Pancreas (tissue), 10 donors: Measurements from ENCODE around the gene RAPGEF4. TPM values are rescaled to one million over a fixed set of nuclear protein-coding genes. Genes with fewer than 3 reads are reported as not detected.

ENCODE experiments used
- ATAC-seq, 4 donors: fragments of 200-7000 bp; cut with Tn5 transposase; one replicate each; pipeline versions ENCODE4 v1.8.0 to v1.9.1; 2020; ENCODE audit warnings: mild to moderate bottlenecking in 4 of 4, moderate library complexity in 4 of 4
- DNase-seq, 6 donors: peaks; one replicate each; pipeline ENCODE4 v3.0.0-alpha.2; 2020
- FAIRE-seq: peaks from 2 replicates; lab custom pipeline; 2012; peaks lifted over from hg19 to GRCh38; lab: Jason Lieb, UNC
- H3K27ac ChIP-seq, 4 donors: fragments of 200-600 bp; sonication (generic); 1 replicate in 3 of 4; 2 replicates in 1 of 4; pipeline versions ENCODE4 v1.5.0 to v1.8.0; 2020
- H3K27me3 ChIP-seq, 4 donors: fragments of 200-600 bp; one replicate each; pipeline ENCODE4 v1.8.0; 2021
- H3K36me3 ChIP-seq, 3 donors: fragments of 200-600 bp; sonication (generic) in 1 of 3; one replicate each; pipeline versions ENCODE4 v1.5.0 to v1.8.0; 2020 to 2021
- H3K4me1 ChIP-seq, 3 donors: fragments of 200-600 bp; one replicate each; pipeline ENCODE4 v1.8.0; 2021
- H3K4me3 ChIP-seq, 4 donors: fragments of 200-600 bp; sonication (generic) in 2 of 4; one replicate each; pipeline versions ENCODE4 v1.5.0 to v1.8.0; 2020 to 2021
- H3K9me3 ChIP-seq, 4 donors: fragments of 200-600 bp; one replicate each; pipeline ENCODE4 v1.8.0; 2021
- WGBS, 2 donors: extraction: QIAGEN DNeasy Blood & Tissue Kit; methylation state at CpG; one replicate each; pipeline ENCODE4 v1.1.7; 2013; 5-methylcytosine and 5-hydroxymethylcytosine counted together
- intact Hi-C, 3 donors: fragments of 100-400 bp; cut with DNase I; formaldehyde crosslinking; loops; one replicate each; pipeline versions ENCODE4 v1.11.1 to v1.14.2; 2022
- polyA plus RNA-seq, 2 donors: library from polyadenylated mRNA; stranded (reverse); fragments of 200-250 nt; gene quantifications; one replicate each; pipeline ENCODE4 v1.2.3, GENCODE V29; 2013
- total RNA-seq, 6 donors: library from RNA; stranded (reverse); fragmentation: NEBNext Ultra II Directional in 4 of 6; extraction: Animal tissue kit (Norgen Biotek cat#: 25700) in 4 of 6; gene quantifications; one replicate each; pipeline versions ENCODE4 v1.2.1 to v1.2.4, GENCODE V29; 2021 to 2023
- TF ChIP-seq, protein P1 (sequence below), 4 donors: fragments of 200-600 bp; sonication (generic) in 3 of 4; IDR thresholded peaks; one replicate each; pipeline versions ENCODE4 v1.5.0 to v1.8.0; 2021; ENCODE audit warnings: antibody characterized with exemption in 4 of 4
- donor health status: healthy with polysubstance abuse.
- donor health status: DM: no; HTN: no; CAD: no; lungs with moderate emphysema.
- donor health status: DM: no; HTN: no; CAD: no.
- donor health status: control.
- donor health status: control.
- donor health status: Bipolar disorder and iron deficiency.
- donor health status: DM: yes; HTN: yes; CAD: no.
- donor health status: DM: no; HTN: no; CAD: no.
- donor health status: DM: no; HTN: no; CAD: no.
- donor health status: DM: yes; HTN: yes; CAD: no.

The RAPGEF4 gene
- total and polyA plus RNA-seq, 8 donors, result 2.1 to 9.0 (median 5.1) TPM

DNA sequence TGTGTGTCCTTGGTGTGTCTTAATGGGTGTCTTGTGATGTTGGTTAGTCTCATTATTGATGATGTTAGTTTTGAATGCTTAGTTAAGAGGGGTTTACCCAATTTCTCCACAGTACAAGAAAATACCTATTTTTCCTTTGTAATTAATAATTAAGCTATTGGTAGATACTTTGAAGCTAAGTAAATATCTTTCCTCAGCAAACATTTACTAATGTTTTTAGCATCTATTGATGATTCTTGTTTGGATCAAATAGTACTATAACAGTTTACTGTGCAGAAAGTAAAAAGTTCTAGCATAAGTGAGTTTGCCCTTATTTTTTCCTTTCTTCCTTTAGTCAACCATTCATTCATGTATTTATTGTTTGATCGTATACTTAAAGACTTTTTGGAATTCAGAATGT lies 359.1 kb downstream of the RAPGEF4 start:
- 89% methylated on average over 1 of the region's 1 CpG for WGBS, 2 donors
- Histone ChIP-seq H3K9me3 (no peaks in the 10 kb centered on the region), H3K27me3 (no peaks in the 10 kb centered on the region), H3K4me3 (no peak overlapping the region), H3K27ac (no peak overlapping the region), H3K4me1 (peaks cover 0 to 8% (median 7%) of the 10 kb centered on the region in 3 donors), H3K36me3 (no peaks in the 10 kb centered on the region)
- TF ChIP-seq, protein P1, sequence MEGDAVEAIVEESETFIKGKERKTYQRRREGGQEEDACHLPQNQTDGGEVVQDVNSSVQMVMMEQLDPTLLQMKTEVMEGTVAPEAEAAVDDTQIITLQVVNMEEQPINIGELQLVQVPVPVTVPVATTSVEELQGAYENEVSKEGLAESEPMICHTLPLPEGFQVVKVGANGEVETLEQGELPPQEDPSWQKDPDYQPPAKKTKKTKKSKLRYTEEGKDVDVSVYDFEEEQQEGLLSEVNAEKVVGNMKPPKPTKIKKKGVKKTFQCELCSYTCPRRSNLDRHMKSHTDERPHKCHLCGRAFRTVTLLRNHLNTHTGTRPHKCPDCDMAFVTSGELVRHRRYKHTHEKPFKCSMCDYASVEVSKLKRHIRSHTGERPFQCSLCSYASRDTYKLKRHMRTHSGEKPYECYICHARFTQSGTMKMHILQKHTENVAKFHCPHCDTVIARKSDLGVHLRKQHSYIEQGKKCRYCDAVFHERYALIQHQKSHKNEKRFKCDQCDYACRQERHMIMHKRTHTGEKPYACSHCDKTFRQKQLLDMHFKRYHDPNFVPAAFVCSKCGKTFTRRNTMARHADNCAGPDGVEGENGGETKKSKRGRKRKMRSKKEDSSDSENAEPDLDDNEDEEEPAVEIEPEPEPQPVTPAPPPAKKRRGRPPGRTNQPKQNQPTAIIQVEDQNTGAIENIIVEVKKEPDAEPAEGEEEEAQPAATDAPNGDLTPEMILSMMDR (IDR thresholded peaks at IDR 0.05), result no peak
- FAIRE-seq, result peak; percentile 9
- ATAC-seq, result no peak
- intact Hi-C loops, result no loop called here
- DNase-seq, result no peak

DNA sequence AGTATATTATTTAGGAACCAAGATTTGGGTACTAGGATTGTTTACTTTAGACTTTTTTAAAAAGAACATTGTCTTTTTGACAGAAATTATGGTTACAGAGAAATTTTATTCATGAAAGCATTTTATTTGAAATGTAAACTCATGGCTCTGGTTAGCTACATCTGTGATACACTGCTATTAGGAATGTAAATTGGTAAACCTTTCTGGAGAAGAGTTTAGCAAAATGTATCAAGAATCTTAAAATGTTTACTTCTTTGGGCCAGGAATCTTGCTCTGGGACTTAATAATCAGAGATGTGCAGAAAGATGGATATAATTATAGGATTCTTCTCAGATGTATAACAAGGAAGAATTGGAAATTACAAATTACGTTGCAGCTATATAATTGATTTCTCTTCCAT lies 359.7 kb downstream of the RAPGEF4 start:
- no peak for ATAC-seq
- Histone ChIP-seq H3K4me3 (no peak overlapping the region), H3K27ac (no peak overlapping the region), H3K36me3 (no peaks in the 10 kb centered on the region), H3K4me1 (peaks cover 0 to 8% (median 7%) of the 10 kb centered on the region in 3 donors), H3K27me3 (no peaks in the 10 kb centered on the region), H3K9me3 (no peaks in the 10 kb centered on the region)
- intact Hi-C loops, result no loop called here
- no peak for FAIRE-seq
- 94 to 97% methylated on average over 1 of the region's 1 CpG for WGBS, 2 donors
- DNase-seq, result no peak
- TF ChIP-seq, protein P1 (IDR thresholded peaks at IDR 0.05), result no peak

DNA sequence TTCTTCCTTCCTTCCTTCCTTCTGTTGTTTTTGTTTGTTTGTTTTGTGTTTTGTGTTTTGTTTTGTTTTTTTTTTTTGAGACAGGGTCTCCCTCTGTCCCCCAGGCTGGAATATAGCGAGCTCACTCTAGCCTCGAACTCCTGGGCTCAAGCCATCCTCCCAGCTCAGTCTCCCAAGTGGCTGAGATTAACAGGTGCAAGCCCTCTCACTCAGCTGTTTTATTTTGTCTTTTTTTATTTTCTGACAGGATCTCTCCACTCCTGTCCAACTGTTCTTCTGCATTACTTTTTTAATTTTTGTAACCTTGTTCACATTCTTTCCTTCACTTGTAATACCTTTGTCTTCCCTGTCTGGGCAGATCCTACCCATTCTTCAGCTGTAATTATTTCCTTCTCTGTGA lies 363.6 kb downstream of the RAPGEF4 start:
- Histone ChIP-seq H3K36me3 (no peaks in the 10 kb centered on the region), H3K4me3 (no peak overlapping the region), H3K27ac (no peak overlapping the region), H3K9me3 (no peaks in the 10 kb centered on the region), H3K4me1 (peaks cover 0 to 8% (median 7%) of the 10 kb centered on the region in 3 donors), H3K27me3 (no peaks in the 10 kb centered on the region)
- TF ChIP-seq, protein P1 (IDR thresholded peaks at IDR 0.05), result no peak
- FAIRE-seq (no peak), DNase-seq (no peak), ATAC-seq (no peak)
- 94 to 95% methylated on average over 2 of the region's 2 CpGs for WGBS, 2 donors
- intact Hi-C loops, result no loop called here

DNA sequence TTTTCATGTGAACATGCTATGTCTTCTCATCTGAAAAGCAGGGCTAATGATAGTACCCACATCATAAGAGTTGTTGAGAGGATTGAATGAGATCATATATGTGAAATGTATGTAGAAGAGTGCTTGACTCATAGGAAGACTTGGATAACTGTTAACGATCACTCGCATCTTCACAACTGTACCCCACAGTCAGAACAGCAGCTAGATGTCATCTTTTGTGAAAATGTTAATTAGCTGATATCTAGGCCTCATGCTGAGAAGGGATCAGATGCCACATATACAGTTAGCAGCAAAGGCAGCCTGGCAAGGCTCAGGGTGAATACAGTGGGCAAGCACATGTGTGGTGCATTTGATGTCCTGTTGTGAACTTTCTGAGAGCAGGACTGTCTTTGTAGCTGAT lies 364.2 kb downstream of the RAPGEF4 start:
- DNase-seq, result no peak
- WGBS, 2 donors, result 97 to 98% methylated on average over 2 of the region's 2 CpGs
- H3K27ac ChIP-seq, result no peak overlapping the region
- intact Hi-C loops, result no loop called here
- H3K4me3 ChIP-seq, result no peak overlapping the region
- H3K4me1 ChIP-seq, result peaks cover 0 to 4% (median 3%) of the 10 kb centered on the region in 3 donors
- no peaks in the 10 kb centered on the region for H3K9me3 ChIP-seq
- no peaks in the 10 kb centered on the region for H3K27me3 ChIP-seq
- TF ChIP-seq, protein P1 (IDR thresholded peaks at IDR 0.05), result no peak
- no peak for ATAC-seq
- FAIRE-seq, result no peak
- no peaks in the 10 kb centered on the region for H3K36me3 ChIP-seq

DNA sequence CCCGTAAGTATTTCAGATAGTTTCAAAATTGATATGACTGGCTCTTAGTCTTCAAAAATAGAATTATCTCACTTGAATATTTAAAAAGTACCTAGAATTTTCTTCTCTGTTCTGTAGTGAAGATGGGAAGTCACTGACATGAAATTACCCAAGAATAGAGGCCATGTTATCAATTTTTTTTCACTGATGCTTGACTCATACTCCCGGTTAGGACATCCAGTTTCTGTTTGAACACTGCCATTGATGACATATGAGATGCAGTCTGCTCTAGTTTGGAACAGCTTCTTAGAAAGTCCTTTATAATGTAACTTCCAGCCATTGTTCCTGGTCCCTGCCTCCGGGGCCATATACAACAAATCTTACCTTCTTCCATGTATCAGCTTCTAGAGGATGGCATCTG lies 366.0 kb downstream of the RAPGEF4 start:
- ATAC-seq, result peak in 2 of 4 donors; percentile 40 to 53
- TF ChIP-seq, protein P1 (IDR thresholded peaks at IDR 0.05), result no peak
- 86 to 87% methylated on average over 3 of the region's 3 CpGs for WGBS, 2 donors
- H3K4me1 ChIP-seq, result no peaks in the 10 kb centered on the region
- no peak overlapping the region for H3K4me3 ChIP-seq
- no peaks in the 10 kb centered on the region for H3K27me3 ChIP-seq
- no peak for DNase-seq
- no peaks in the 10 kb centered on the region for H3K9me3 ChIP-seq
- H3K27ac ChIP-seq, result no peak overlapping the region
- no peaks in the 10 kb centered on the region for H3K36me3 ChIP-seq
- no peak for FAIRE-seq
- intact Hi-C loops, result no loop called here

Other genes starting within 250 kb of the RAPGEF4 start
- gene PDK1, start 179.8 kb upstream of the RAPGEF4 start, total RNA-seq, result 10 to 100 TPM in 1 of 6 donors, 1 to 10 TPM in 5; 5.5 to 12.4 (median 7.9) TPM
- 1 to 10 TPM; 1.2 to 3.1 TPM for gene PDK1, start 179.8 kb upstream of the RAPGEF4 start, polyA plus RNA-seq